Endothelial cell of umbilical vein (primary cell): ENCODE measurements around the gene RFPL4AL1. TPM values are rescaled to one million over a fixed set of nuclear protein-coding genes. Genes with fewer than 3 reads are reported as not detected.

ENCODE experiments used
- BruUV-seq: library from RNA; stranded (reverse); fragments of 400-500 nt; replicated peaks from 2 replicates; lab custom pipeline; 2021; lab: Mats Ljungman, UMichigan
- CTCF ChIA-PET: fragments of 300-600, 350-600 bp; sonication (Branson Sonifier 250); formaldehyde crosslinking; loops from one replicate; lab custom pipeline; 2021; ENCODE audit warnings: antibody characterized with exemption, inconsistent platforms; lab: Charles Lee
- POLR2A ChIA-PET: fragments of 300-600, 350-600 bp; sonication (Branson Sonifier 250); formaldehyde crosslinking; loops from one replicate; lab custom pipeline; 2021; ENCODE audit warnings: antibody characterized with exemption, inconsistent platforms; lab: Charles Lee
- DNase-seq: peaks from one replicate; pipeline ENCODE4 v3.0.0-alpha.2; 2011; ENCODE audit warnings: low read depth, low spot score
- FAIRE-seq: peaks from 2 replicates; lab custom pipeline; 2011; peaks lifted over from hg19 to GRCh38; lab: Jason Lieb, UNC
- H2AFZ ChIP-seq: 2 replicates; pipeline ENCODE4 v1.6.0; 2012; ENCODE audit warnings: low read depth, low read length, control low read depth, inconsistent platforms
- H3K27ac ChIP-seq: 2 replicates; pipeline ENCODE4 v1.5.1; 2011; ENCODE audit warnings: low read depth, mild to moderate bottlenecking, control low read depth, low read length, moderate library complexity; ENCODE audit not compliant: insufficient read depth
- H3K27me3 ChIP-seq, 2 experiments: 2 replicates each; pipeline versions ENCODE4 v1.6.0 to v1.6.1; 2011; ENCODE audit warnings: low read length in 2 of 2, mixed read lengths in 1 of 2; ENCODE audit not compliant: control insufficient read depth in 2 of 2, insufficient read depth in 2 of 2
- H3K36me3 ChIP-seq, 2 experiments: 2 replicates in 1 of 2; 3 replicates in 1 of 2; pipeline ENCODE4 v1.5.1; 2011; ENCODE audit warnings: low read length in 2 of 2, mild to moderate bottlenecking in 1 of 2, moderate library complexity in 1 of 2; ENCODE audit not compliant: control insufficient read depth in 2 of 2, insufficient read depth in 2 of 2; ENCODE audit errors: extremely low read depth in 1 of 2
- H3K4me1 ChIP-seq: 3 replicates; pipeline ENCODE4 v1.5.1; 2011; ENCODE audit warnings: mild to moderate bottlenecking, low read length; ENCODE audit not compliant: control insufficient read depth, insufficient read depth; ENCODE audit errors: extremely low read depth
- H3K4me2 ChIP-seq: 2 replicates; pipeline ENCODE4 v1.6.1; 2011; ENCODE audit warnings: low read length, control low read depth, mixed read lengths; ENCODE audit not compliant: insufficient read depth
- H3K4me3 ChIP-seq, 3 experiments: fragments of 200-600 bp in 1 of 3; sonication (generic), shearing (Covaris generic) in 1 of 3; replicated peaks in 1 of 3; 2 replicates each; pipeline ENCODE4 v1.5.1; 2011 to 2016; ENCODE audit warnings: control low read depth in 3 of 3, low read length in 3 of 3, mild to moderate bottlenecking in 2 of 3, inconsistent platforms in 1 of 3, low read depth in 1 of 3, moderate library complexity in 1 of 3; ENCODE audit not compliant: insufficient read depth in 1 of 3
- H3K79me2 ChIP-seq: 2 replicates; pipeline ENCODE4 v1.6.0; 2012; ENCODE audit warnings: low read length, inconsistent platforms; ENCODE audit not compliant: control insufficient read depth, insufficient read depth
- H3K9ac ChIP-seq: replicated peaks from 2 replicates; pipeline ENCODE3; 2011; ENCODE audit warnings: low read length, control low read depth; ENCODE audit not compliant: insufficient read depth; ENCODE audit errors: extremely low read depth
- H3K9me1 ChIP-seq: replicated peaks from 3 replicates; pipeline ENCODE4 v1.6.0; 2011; ENCODE audit warnings: mild to moderate bottlenecking, low read length; ENCODE audit not compliant: control insufficient read depth, insufficient read depth; ENCODE audit errors: extremely low read depth
- H3K9me3 ChIP-seq: replicated peaks from 2 replicates; pipeline ENCODE4 v1.5.1; 2012; ENCODE audit warnings: low read length, inconsistent platforms; ENCODE audit not compliant: control insufficient read depth, insufficient read depth
- H4K20me1 ChIP-seq: replicated peaks from 2 replicates; pipeline ENCODE3; 2011; ENCODE audit warnings: mild to moderate bottlenecking, low read length; ENCODE audit not compliant: control insufficient read depth, insufficient read depth; ENCODE audit errors: extremely low read depth
- CTCF ChIP-seq, 2 donors: IDR thresholded peaks; 1 replicate in 1 of 2; 2 replicates in 1 of 2; pipeline ENCODE4 v1.5.1; 2011; ENCODE audit warnings: low read length in 2 of 2, mild to moderate bottlenecking in 2 of 2, moderate library complexity in 2 of 2, control low read depth in 1 of 2, inconsistent platforms in 1 of 2, low read depth in 1 of 2; ENCODE audit not compliant: insufficient read depth in 1 of 2; ENCODE audit errors: extremely low read depth in 1 of 2
- EZH2 ChIP-seq: IDR thresholded peaks from 2 replicates; pipeline ENCODE4 v1.6.1; 2012; ENCODE audit warnings: borderline replicate concordance, low read depth, mild to moderate bottlenecking, moderate library complexity, low read length, inconsistent platforms; ENCODE audit not compliant: severe bottlenecking
- FOS ChIP-seq: IDR thresholded peaks from 2 replicates; pipeline ENCODE4 v1.6.1; 2011; ENCODE audit warnings: mild to moderate bottlenecking, low read length, moderate library complexity, borderline replicate concordance; ENCODE audit not compliant: insufficient read depth
- GATA2 ChIP-seq: IDR thresholded peaks from 2 replicates; pipeline ENCODE4 v1.7.0; 2011; ENCODE audit warnings: low read depth, mild to moderate bottlenecking, moderate library complexity, mixed read lengths, low read length; ENCODE audit not compliant: insufficient read length, insufficient read depth
- JUN ChIP-seq: IDR thresholded peaks from 2 replicates; pipeline ENCODE4 v1.6.1; 2011; ENCODE audit warnings: borderline replicate concordance, low read depth; ENCODE audit not compliant: insufficient read length, insufficient read depth
- MAX ChIP-seq: IDR thresholded peaks from 2 replicates; pipeline ENCODE4 v1.6.1; 2011; ENCODE audit not compliant: insufficient read depth, insufficient read length
- MYC ChIP-seq: IDR thresholded peaks from one replicate; pipeline ENCODE4 v1.6.1; 2011; ENCODE audit warnings: mild to moderate bottlenecking, low read depth, low read length
- POLR2A ChIP-seq: IDR thresholded peaks from 2 replicates; pipeline ENCODE4 v1.6.1; 2012; ENCODE audit warnings: low read depth, mild to moderate bottlenecking, control low read depth, low read length
- dilution Hi-C: fragments of 300-500 bp; cut with MboI; formaldehyde crosslinking; loops from one replicate; pipeline ENCODE4 v1.15.0; 2019; ENCODE audit warnings: low sequenced_read_pairs; ENCODE audit not compliant: extremely low pct_ligation_motif_present
- intact Hi-C: fragments of 100-400 bp; cut with micrococcal nuclease; formaldehyde crosslinking; loops from one replicate; pipeline ENCODE4 v1.10.0; 2022
- polyA plus RNA-seq, 4 experiments: library from polyadenylated mRNA; depleted of rRNA in 3 of 4; stranded (reverse) in 3 of 4; unstranded in 1 of 4; fragments of >200 nt; gene quantifications; 2 replicates each; pipeline versions ENCODE4 v1.2.1 to v1.2.3, GENCODE V29; 2011 to 2012; ENCODE audit warnings: missing spikeins in 1 of 4
- total RNA-seq: library from RNA; stranded (reverse); gene quantifications from 2 replicates; pipeline ENCODE4 v1.2.3, GENCODE V29; 2021

RFPL4AL1 gene
- total and polyA plus RNA-seq, 2 donors (not counting 3 experiments of a cell fraction or from before 2014, with no cell fraction given): not detected

GRCh38 chr19:55738302-55738701 lies 30.6 kb upstream of the RFPL4AL1 start, which contains the start of gene NLRP9:
NLRP9 (minus strand) TSS chr19:55738402; CDS start chr19:55738374, 28 bp downstream.
- Histone ChIP-seq H3K4me1 (no peaks in the 10 kb centered on the region), H4K20me1 (no peaks in the 10 kb centered on the region), H3K36me3 (no peaks in the 10 kb centered on the region), H2AFZ (no peak within 1 kb of the TSS), H3K27me3 (no peaks in the 10 kb centered on the region), H3K9ac (no peak within 1 kb of the TSS), H3K4me3 (no peak within 1 kb of the TSS), H3K9me3 (no peaks in the 10 kb centered on the region), H3K4me2 (no peak within 1 kb of the TSS), H3K79me2 (no peaks in the 10 kb centered on the region), H3K9me1 (no peaks in the 10 kb centered on the region), H3K27ac (no peak within 1 kb of the TSS)
- BruUV-seq: no TSS peak
- intact Hi-C loops: no loop called here
- POLR2A ChIA-PET: no interaction called here
- TF ChIP-seq CTCF (IDR thresholded peaks at IDR 0.05; ENCODE audit: extremely low read depth in 1 of 2, insufficient read depth in 1 of 2, low read depth in 1 of 2, low read length in 2 of 2) (no peak), FOS (no peak), GATA2 (no peak), MYC (no peak), JUN (no peak), MAX (no peak), POLR2A (no peak), EZH2 (no peak)
- CTCF ChIA-PET: no interaction called here
- dilution Hi-C loops: no loop called here
- DNase-seq (no peak), FAIRE-seq (no peak)
